D721Med (cell line): Measurements from ENCODE around the gene CFAP20DC.
"Not testable (repeated sequence)": the region's sequence is repeated elsewhere in the genome, so short reads cannot be mapped to it uniquely, and the experiment has no call there.

Experiments
- DNase-seq: peaks from one replicate; pipeline ENCODE4 v3.0.0; 2011; ENCODE audit warnings: low spot score; ENCODE audit not compliant: insufficient read length
- FAIRE-seq: peaks from 2 replicates; lab custom pipeline; 2011; peaks lifted over from hg19 to GRCh38; lab: Jason Lieb, UNC
- TF ChIP-seq, protein P1 (sequence below): IDR thresholded peaks from 2 replicates; pipeline ENCODE4 v1.5.1; 2012; ENCODE audit warnings: mild to moderate bottlenecking, control low read depth; ENCODE audit not compliant: insufficient read depth; ENCODE audit errors: missing control alignments

Gene CFAP20DC

DNA sequence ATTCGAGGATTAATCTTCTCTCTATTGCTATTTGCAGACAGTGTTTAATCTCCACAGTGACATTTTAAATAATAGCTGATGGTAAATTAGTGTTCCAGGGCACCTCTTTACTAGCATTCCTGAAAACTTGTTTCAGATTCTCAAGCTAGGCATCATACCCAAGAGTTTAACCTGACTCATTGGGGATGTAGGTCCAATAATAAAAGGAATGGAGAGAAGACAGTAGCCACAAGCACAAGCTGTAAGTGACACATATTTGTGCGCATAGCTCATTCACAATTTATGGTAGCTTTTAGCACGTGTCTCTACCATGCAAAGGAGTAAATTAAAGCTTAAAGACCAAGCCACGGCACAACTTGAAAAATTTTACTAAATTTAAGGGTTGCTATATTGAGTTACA lies 212.0 kb downstream of the CFAP20DC start:
- FAIRE-seq = no peak
- DNase-seq = no peak
- TF ChIP-seq, protein P1, sequence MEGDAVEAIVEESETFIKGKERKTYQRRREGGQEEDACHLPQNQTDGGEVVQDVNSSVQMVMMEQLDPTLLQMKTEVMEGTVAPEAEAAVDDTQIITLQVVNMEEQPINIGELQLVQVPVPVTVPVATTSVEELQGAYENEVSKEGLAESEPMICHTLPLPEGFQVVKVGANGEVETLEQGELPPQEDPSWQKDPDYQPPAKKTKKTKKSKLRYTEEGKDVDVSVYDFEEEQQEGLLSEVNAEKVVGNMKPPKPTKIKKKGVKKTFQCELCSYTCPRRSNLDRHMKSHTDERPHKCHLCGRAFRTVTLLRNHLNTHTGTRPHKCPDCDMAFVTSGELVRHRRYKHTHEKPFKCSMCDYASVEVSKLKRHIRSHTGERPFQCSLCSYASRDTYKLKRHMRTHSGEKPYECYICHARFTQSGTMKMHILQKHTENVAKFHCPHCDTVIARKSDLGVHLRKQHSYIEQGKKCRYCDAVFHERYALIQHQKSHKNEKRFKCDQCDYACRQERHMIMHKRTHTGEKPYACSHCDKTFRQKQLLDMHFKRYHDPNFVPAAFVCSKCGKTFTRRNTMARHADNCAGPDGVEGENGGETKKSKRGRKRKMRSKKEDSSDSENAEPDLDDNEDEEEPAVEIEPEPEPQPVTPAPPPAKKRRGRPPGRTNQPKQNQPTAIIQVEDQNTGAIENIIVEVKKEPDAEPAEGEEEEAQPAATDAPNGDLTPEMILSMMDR = no peak

DNA sequence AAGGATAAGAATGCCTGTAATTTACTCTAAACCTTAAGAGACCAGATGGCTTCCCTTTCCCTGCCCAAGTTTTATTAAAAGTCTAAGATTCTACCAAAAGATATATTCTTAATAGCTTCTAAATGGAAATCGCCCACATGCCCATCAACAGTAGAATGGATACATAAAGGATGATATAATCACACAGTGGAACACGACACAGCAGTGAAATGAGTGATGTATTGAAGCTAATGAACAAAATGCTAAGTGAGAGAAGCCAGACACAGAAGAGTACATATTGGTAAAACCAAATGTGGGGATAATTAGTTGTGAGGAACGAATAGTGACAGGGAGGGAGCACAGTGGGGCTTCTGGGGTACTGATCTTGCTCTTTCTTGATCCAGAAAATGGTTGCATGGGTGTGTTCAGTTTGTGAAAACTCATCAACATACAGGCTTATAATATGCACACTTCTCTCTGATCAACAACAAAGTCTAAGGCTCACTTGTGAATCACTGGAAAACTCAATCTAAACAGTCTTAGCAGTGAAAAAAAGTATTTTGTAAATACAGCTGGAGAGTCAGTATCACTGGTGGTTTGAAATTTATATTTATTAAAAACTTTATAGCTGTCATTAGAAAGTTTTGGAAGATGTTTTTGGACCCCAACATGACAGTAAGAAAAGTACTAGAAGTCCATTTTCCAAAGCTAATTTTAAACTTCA lies 212.5 kb downstream of the CFAP20DC start:
- no peak for FAIRE-seq
- no peak for DNase-seq
- TF ChIP-seq, protein P1 = no peak

- DNase-seq (no peak), FAIRE-seq (no peak)
- TF ChIP-seq, protein P1 = no peak
Measured at GRCh38 chr3:58835086-58835485, 214.7 kb downstream of the CFAP20DC start.

GRCh38 chr3:58833491-58833890 lies 216.3 kb downstream of the CFAP20DC start:
- TF ChIP-seq, protein P1 = no peak
- no peak for DNase-seq
- no peak for FAIRE-seq

DNA sequence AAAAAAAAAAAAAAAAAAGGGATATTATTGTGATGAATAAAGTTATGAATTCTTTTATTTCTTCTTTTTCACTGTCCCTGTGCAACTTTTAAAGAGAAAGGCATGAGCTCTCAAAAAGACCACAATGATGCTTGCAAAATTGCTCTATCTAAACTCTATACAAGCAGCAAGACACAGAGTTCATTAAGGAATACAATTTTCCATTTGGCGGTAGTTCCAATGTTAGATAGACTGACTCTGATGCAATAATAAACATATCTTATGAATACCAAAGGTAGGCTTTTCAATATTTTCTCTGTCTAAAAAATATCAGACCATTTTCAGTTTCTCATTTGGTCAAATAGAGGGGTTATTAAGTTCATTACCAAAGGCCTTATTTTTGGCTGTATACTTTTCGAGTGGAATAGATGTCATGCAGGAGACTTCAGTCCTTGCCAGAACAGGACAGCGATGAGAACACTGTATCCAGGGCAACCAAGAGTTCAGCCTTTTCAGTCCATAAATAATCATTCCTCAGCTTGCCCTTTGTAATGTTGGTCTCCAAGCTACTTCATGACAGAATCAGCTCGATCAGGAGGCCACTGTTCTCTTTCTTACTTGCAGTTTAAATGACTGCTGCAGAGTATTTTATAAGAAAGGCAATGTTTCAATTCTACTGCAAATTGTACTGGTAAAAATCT lies 220.4 kb downstream of the CFAP20DC start:
- TF ChIP-seq, protein P1 = no peak
- no peak for FAIRE-seq

GRCh38 chr3:58824777-58825176 lies 225.0 kb downstream of the CFAP20DC start:
- TF ChIP-seq, protein P1 = no peak
- no peak for FAIRE-seq

More for the DNA sequence above, 220.4 kb downstream of the CFAP20DC start:
- DNase-seq = no peak

DNA sequence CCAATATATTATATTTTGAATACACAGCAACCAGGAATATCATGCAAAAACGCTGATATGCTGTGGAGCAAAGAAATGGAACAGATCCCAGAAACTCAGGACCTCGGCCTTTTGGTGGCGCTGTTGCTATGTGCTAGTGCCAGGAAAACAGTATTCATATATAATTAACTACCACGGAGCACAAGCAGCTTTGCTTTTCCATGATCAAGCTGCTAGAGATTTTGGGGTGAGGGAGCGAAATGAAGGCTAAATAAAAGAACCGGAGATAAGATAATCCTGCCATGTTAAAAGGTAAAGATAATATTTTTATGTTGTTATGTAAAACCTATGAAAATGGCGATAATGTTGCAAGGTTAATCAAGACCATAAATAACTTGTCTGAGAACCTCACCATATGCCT lies 225.5 kb downstream of the CFAP20DC start:
- DNase-seq = no peak
- TF ChIP-seq, protein P1 = peak; percentile 85
- peak; percentile 29 for FAIRE-seq

More at GRCh38 chr3:58824777-58825176, 225.0 kb downstream of the CFAP20DC start:
- DNase-seq = no peak

GRCh38 chr3:58806551-58807244 lies 243.1 kb downstream of the CFAP20DC start:
- DNase-seq, FAIRE-seq: not testable (repeated sequence)
